GM18499 (cell line): ENCODE measurements around the gene DOC2A.
"Not testable (repeated sequence)": the region's sequence is repeated elsewhere in the genome, so short reads cannot be mapped to it uniquely, and the experiment has no call there.

ENCODE experiments used
- ATAC-seq: cut with Tn5 transposase; IDR thresholded peaks from one replicate; pipeline ENCODE4 v1.9.1; 2021; ENCODE audit warnings: moderate number of reproducible peaks; ENCODE audit not compliant: insufficient read depth, unreplicated experiment

DOC2A gene

DNA sequence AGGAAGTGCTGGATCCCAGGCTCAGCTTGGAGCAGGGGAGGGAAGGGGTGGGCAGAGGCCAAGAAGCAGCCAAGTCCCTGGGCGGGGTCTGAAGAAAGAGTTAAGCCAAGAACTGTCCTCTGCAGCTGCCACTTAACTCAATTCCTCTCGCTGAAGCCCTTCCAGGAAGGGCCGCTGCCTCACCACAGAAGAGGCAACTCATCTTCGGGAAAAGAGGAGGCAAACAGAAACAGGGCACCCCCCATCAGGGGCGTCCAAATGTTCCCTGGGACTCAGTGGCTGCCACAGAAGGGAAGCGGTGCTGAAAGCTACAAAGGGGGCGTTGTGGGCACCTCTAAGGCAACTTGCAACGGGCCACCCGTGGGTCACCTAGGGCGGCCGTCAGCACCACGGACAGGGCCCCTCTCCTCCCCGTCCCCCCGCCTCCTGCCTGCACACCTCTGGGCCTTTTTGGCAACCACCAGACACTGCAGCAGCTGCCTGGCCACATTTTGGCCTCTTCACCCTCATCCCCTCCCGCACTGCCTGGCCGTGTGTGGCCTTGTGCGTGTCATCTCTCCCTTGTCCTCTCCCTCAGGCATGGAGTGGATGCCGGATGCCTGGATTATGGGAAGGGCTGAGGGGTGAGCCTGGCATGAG lies 17.7 kb upstream of the DOC2A start:
- ATAC-seq = no peak

DNA sequence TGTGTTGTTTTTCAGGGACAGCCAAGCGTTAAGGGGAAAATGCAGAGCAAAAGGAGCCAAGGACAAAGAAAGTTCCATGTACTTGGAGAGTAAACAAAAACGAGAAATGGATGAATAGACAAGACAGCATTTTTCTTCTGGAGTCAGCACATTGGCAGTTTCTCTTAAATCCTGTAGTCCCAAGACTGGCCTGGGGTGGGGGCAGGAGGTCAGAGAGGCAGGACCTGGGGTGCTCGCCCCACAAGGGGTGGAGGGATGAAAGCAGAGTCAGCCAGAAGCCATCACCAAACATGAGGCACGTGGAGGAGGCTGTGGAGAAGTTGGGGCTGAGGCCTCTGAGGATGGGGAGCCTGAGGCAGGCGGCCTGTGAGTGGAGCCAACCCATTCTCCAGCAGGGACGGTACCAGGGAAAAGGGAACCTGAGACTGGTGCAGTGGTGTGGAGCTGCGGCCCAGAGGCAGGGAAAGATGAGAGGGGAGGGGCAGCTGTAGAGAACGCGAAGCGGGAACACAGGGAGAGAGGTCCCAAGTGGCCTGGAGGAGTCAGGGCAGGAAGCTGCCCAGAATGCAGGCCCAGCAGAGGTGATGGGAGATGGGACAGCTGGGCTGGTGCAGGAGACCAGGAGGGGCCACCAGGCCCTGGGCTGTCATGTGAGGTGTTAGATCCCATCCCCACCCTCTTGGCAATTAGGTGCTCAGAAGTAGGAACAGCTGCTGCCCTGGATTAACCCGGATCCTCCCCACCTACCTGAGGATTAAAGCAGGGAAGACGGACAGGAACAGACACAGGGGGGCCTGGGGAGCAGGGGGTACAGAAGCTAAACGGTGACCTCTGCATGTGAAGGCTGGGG lies 17.0 kb upstream of the DOC2A start:
- no peak for ATAC-seq

GRCh38 chr16:30026449-30026848 lies 15.6 kb upstream of the DOC2A start:
- no peak for ATAC-seq

- no peak for ATAC-seq
Observed at GRCh38 chr16:30025574-30025973, 14.7 kb upstream of the DOC2A start.

DNA sequence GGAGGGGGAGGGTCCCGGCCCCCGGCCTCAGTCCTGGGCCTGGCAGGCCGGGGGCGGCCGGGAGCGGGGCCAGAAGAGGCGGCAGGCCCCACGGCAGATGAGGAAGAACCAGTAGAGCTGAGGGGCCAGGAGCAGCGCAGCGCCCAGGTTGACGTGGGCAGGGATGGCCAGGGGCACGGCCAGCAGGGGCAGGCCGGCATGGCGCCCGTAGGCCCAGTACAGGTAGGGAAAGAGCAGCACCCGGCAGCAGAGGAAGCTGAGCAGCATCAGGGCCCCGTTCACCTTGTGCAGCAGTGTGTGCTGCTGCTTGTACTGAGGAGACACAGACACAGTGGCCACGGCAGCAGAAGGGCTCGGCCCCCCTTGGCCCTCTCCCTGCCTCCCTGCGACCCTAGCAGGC lies 14.3 kb upstream of the DOC2A start:
- ATAC-seq = no peak

- no peak for ATAC-seq
Observed at GRCh38 chr16:30024451-30024850, 13.6 kb upstream of the DOC2A start.

GRCh38 chr16:30023586-30023985 lies 12.8 kb upstream of the DOC2A start:
- no peak for ATAC-seq

DNA sequence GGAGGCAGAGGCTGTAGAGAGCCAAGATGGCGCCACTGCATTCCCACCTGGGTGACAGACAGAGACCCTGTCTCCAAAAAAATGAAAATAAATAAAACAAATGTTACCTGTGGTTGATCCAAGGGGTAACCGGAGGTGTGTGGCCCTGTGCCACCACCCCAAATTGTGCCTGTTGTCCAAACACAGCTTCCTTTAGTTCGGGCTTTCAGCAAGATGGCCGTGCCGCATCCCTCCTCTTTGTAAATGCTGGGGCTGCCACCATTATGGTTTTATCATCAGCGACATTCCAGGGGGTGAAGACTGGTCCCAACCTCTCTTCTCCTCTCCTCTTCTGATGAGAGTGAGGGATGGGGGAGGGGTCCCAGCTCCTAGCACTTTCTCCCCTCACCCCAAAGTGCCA lies 12.1 kb upstream of the DOC2A start, which contains the start of gene C16orf92:
Gene C16orf92, plus strand, starts transcription at position 312 of the 400 bp plus-strand sequence. CDS start 143 bp downstream, outside the sequence.
- no peak for ATAC-seq

DNA sequence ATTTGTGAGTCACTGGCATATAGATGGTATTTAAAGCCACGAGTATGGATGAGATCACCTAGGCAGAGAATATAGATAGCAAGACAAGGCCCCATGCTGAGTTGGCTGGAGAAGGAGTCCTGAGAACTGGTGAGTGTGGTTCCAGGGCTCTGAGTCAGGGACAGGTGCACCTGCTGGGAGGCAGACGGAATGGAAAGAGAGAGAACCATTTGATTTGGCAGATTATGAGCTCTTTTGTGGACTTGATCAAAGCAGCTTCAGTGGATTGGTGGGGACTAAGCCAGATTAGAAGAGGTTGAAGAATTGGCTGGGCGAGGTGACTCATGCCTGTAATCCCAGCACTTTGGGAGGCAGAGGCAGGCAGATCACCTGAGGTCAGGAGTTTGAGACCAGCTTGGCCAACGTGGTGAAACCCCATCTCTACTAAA lies 7.9 kb upstream of the DOC2A start:
- no peak for ATAC-seq

DNA sequence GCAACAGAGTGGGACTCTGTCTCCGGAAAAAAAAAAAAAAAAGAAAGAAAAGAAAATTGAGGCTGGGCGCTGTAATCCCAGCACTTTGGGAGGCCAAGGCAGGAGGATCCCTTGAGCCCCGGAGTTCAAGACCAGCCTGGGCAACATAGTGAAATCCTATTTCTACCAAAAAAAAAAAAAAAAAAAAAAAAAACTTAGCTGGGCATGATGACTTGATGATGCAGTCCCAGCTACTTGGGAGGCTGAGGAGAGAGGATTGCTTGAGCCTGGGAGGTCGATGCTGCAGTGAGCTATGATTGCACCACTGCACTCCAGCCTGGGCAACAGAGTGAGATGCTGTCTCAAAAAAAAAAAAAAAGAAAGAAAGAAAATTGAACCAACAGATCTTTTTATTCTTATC lies 7.1 kb upstream of the DOC2A start:
- not testable (repeated sequence) for ATAC-seq

DNA sequence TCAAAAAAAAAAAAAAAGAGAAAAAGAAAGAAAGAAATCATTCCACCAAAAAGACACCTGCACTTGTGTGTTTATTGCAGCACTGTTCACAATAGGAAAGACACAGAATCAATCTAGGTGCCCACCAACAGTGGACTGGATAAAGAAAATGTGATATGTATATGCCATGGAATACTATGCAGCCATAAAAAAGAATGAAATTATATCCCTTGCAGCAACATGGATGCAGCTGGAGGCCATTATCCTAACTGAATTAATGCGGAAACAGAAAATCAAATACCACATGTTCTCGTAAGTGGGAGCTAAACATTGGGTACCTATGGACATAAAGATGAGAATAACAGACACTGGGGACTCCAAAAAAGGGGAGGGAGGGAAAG lies 6.4 kb upstream of the DOC2A start:
- ATAC-seq = no peak

- ATAC-seq = no peak
Observed at GRCh38 chr16:30016555-30017276, 5.9 kb upstream of the DOC2A start.

GRCh38 chr16:30015450-30015849 lies 4.6 kb upstream of the DOC2A start:
- not testable (repeated sequence) for ATAC-seq

DNA sequence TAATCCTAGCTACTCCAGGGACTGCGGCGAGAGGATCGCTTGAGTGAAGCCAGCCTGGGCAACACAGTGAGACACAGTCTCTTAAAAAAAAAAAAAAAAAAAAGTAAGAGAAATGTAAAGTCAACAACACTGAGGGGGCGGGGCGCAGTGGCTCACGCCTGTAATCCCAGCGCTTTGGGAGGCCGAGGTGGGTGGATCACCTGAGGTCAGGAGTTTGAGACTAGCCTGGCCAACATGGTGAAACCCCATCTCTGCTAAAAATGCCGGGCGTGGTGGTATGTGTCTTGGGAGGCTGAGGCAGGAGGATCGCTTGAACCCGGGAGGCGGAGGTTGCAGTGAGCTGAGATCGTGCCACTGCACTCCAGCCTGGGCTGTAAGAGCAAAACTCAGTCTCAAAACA lies 1.8 kb upstream of the DOC2A start:
- ATAC-seq = not testable (repeated sequence)

DNA sequence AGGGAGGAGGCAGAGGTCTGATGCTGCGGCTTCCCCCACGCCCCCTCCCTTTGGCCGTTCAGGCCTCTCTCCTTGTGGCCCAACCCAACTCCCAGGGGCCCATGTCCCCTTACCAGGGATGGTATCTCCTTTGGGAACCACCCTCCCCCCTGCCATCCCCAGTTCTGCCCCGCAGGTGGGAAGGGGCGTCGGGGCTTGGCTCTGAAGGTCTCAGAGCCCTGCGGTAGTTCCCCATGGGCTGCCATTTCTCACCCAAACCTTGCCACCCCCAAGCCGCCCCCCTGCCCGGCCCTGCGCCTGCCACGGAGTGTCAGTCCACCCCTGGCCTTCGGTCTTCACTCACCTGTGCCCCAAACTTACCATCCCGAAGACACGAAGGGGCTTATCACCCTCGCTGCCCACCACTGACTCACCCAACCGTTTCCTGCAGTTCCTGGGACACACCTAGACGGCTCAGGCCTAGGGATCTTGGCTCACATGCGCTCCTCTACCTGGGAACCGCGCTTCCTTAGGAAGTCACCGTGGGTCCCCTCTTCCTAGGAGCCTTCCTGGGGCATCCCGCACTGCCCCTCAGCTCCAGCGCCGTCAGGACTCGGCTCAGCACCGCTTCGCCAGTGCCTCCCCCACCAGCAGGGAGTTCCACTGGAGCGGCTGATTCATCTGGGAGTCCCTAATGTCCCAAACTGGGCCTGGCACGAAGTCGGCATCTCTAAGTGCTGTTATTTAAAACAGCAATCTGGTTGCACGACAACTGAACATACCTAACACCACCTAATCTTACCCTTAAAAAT lies 1.1 kb upstream of the DOC2A start:
- ATAC-seq = no peak

DNA sequence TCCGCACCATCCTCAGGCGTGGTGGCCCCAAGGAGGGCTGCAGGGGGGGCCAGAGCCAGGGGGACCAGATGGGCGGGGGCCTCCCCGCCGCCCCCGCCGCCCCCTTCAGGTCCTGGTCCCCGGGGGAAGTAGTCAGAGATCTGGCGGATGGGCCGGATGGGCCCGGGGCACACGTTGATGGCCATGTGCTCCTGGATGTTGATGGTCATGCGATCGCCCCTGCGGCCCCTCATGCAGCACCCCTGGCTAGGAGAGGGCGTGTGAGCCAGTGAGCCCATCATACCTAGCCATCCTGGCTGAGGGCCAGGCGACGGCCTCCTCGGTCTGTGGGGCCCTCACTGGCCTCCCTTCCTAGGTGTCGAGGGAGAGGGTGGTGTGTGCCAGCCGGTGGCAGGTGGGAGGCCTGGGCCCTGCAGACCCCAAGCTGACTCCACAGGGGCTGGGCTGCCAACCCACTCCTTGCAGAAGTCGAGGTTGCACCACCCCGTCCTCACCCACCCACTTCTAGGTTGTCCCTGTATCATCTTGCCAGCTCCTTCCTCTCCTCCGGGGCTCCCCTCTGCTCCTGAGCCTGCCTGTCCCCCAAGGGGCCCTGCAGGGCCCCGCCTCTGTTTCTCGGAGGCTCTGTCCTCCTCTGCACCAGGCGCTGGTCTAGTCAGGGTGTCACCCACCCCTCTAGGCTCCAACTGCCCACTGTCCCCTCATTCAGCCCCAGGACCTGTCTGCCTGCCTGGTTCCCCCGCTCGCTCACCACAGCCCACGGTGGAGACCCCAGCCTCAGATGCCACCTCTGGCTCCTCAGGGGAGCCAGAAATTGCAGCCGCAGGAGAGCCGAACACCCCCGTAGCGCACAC lies 610 bp downstream of the DOC2A start:
- no peak for ATAC-seq

- ATAC-seq = no peak
Observed at GRCh38 chr16:30009085-30009862, 1.6 kb downstream of the DOC2A start.

DNA sequence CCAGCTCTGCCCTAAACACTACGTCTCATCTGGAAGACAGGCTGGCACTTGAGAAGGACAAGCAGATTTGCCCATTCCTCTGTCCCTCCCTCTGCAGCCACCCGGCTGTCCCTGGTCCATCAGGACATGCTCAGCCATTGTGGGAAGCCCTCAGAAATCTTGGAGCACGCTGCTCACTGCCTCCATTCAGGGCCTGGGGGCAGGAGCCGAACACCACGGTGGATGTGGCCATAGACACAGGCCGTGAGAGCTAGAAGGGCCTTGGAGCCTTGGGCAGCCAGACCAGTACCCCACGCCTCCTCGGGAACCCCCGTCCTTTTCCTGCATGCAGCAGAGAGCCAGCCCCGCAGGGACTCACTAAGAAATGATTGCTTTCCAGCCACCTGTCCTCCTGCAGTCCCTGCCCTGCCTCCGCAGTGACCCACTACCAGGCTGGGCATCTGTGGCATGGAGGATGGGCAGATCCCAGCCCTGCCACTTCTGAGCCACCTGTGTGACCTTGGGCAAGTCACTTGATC lies 3.4 kb downstream of the DOC2A start:
- no peak for ATAC-seq
